Measurements from ENCODE around the gene WNT3A.
A peak's percentile ranks its signal among the peaks of the same experiment; 100 is the strongest.

Gene WNT3A

DNA sequence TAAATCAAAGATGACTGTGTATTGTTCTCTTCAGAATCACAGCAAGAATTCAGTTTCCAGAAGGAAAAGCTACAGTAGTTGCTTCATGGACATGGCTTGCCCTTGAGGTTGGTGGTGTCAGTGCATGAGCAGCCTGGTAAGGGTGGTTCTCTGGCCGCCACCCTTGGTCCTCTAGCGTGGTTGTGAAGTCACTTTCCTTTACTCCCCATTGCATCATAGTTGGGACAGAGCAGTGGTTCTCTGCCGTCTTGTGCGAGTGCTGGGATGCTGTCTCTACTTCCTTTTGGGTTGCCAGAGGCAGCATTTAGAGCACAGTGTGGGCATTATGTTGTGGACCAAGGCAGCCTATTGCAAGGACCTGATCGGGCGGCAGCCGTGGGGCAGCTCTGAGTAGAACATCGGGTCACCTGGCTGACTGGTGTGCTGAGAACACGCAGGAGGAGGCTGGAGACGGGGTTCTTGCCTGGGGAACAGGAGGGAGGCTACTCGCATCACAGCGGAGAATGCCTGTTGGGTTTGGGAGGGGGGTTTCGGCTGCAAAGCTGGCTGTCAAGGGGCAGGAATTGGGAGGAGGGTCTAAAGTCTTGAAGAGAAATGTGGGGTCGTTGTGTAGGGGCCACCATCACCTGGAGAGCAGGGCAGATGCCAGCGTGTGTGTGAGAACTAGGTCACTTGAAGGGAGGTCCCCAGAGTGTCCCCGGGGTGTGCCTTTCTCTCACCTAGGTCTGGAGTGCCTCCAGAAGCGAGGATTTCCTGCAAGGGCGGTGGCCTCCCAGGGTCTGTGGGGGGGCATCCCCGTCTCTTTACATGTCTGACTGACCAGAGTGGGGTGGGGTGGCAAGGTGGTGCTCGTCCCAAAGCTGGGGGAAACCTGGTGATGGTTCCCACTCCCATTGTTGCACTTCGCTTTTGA lies 82.0 kb downstream of the WNT3A start:
- no peak for DNase-seq

DNA sequence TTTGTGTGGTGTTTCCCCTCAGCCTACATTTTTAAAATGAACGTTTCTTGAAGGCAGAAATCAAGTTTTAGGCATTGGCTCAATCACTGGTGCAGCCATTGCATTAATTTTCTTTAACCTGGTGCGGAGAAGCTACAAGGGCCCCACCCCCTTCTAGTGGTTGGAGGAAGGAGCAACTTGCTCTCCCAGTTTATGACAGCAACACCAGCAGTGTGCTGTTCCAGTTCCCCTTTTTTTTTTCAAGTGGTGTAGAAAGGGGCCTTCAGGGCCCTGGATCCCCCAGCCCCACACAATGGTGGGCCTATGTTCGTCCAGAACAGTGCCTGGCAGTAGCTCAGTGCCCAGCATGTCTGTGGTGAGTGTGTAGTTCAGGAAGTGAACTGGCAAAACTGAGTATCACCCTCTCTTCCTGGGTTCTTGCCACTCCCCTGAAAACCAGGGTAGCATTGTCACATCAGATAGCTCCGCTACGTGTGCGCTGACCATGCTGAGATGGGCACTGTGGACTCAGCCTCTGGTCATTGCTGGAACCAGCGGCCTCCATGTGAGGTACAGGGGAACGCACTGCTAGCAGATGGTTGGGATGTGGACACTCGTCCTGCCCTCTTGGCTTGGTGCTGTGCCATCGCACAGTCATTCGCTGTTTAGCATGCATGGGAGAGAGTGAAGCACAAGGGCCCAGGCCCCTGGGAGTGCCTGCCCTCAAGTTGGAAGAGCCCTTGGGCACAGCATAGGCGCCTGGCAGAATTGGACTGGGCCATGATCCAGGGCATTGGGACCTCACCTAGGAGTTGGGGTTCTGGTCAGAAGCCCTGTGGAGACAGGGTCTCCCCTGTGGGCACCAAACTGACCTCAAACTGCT lies 83.0 kb downstream of the WNT3A start:
- DNase-seq, result no peak

DNA sequence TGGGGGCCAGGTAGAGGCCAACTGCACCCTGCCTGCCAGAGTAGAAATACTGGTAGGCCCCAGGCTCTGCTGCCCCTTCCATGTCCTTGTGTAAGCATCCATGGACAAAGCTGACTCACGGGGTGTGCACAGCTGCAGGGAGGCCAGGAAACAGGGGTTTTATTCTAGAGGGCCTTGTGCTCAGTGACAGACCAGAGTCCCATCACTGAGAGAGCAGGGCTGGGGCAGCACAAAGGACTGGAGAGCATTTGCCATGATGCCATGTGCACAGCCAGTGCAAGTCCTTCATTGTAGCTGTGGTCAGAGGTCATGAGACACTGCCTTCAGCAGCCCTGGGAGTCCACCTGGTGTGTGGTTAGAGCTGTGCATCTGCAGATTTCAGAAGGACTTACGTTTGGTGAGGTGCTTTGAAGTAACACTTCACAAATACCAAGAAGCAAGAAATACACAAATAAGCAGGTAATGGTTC lies 83.8 kb downstream of the WNT3A start:
- DNase-seq, result no peak

DNA sequence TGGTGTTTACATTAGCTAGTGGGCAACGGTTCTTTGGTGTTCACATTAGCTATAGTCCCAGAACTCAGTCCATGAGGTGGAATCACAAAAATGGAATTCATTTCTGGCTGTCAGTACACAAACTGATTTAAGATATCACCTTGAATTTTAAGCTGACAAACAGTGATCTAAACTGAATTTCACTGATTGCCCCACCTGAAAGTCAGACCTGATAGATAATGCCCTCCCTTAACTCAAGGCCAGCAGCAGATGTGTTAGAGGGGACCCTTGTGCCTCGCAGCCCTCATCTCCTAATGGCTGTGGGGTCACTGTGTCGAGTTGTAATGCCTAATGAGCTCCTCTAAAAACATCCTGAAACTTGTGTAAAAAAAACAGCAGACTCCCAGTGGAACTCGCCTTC lies 84.3 kb downstream of the WNT3A start:
- no peak for DNase-seq

DNA sequence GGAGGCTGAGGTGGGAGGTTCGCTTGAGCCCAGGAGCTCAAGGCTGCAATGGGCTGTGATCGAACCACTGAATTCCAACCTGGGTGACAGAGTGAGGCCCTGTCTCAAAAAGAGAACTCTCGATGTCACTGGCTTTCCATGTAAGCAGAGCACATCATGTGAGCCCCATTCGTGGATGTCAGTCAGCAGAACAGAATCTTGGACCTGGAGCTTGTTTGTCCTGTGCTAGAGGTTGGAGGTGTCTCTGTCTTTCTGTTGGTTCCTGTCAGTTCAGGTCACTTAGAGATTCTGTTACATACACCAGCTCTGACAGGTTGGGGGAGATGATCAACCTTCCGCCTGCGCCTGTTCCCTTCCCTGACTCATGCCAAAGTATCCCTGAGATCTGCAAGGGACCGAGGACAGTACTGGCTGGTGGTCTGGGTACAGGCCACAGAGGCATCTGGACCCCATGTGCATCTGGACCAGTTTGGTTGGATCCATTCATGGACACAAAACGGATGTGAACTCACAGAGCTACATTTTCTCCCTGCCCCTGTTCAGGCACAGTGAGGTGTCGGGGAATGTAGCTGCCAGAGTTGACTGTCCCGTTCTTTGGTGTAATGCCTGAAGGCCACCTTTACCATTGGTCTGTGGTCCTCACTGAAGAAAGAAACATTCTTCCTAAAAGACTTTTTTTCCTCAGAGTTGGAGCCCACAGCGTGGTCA lies 85.7 kb downstream of the WNT3A start:
- no peak for DNase-seq

DNA sequence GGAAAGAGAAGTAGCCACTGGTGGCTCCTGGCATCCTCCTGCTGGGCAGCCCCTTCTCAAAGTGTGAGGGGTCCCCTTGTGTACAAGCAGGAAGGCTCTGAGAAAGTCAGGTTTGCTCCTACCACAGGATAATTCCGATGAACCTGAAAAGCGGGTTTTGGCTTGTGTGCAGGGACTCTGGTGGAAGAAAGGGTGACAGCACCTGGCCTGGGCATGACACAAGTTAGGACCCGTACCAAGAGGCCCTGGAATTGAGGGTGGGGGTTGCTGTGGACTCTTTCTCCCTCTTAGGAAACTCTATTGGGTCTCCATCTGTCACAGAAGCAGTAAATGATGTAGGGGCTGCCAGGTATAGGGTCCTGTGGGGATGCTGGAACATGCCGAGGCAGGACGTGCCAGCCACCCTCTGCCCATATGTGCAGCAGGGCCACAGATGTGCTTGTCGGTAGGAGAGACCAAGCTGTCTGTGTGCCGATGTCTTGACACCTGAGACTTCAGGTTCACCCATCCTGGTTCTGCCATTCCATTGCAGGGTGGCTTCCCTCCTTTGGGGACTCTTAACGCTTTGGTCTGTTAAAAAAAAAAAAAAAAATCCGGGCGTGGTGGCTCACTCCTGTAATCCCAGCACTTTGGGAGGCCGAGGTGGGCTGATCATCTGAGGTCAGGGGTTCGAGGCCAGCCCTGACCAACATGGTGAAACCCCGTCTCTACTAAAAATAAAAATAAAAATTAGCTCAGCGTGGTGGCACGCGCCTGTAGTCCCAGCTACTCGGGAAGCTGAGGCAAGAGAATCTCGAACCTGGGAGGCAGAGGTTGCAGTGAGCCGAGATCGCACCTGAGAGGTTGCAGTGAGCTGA lies 86.5 kb downstream of the WNT3A start:
- no peak for DNase-seq

DNA sequence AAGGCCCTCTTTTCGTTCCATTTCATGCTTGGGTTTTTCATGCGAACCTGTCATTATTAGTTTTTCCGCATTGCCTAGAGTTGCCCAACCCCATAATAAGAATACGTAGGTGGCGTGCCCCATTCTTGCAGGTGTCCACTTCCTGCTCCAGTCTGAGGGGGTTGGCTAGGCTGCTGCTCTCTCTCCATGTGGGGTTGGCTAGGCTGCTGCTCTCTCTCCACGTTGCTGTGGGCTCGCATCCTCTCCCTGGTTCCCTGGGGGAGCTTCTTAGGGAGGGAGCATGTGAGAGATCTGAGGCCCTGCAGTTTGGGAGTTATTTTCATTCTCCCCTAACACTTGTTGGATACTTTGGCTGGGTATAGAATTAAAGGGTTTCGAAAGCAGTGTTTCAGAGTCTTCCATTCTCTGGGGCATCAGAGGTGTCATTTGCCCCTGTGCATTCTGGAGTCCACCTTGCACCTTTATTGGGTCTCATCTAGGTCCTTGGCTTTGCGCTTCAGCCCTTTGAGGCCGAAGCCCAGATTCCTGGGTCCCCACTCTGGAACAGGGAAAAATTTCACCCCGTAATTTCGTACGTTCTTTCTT lies 87.7 kb downstream of the WNT3A start:
- DNase-seq, result no peak

DNA sequence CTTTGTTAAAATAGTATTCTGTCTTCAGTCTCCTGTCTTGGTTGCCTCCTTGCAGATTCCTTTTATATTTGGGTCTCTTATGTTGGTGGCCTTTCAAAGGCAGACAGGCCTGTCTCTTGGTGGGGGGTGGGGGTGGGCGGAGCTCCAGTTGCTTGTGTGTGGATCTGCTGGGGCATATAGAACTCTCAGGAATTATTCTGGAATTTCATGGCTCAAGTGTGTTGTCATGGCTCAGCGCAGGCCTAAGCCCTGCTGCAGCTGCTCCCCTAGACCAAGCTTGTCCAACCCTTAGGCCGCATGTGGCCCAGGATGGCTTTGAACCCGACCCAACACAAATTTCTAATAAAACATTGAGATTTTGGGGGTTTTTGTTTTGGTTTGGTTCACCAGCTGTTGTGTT lies 88.4 kb downstream of the WNT3A start:
- no peak for DNase-seq

DNA sequence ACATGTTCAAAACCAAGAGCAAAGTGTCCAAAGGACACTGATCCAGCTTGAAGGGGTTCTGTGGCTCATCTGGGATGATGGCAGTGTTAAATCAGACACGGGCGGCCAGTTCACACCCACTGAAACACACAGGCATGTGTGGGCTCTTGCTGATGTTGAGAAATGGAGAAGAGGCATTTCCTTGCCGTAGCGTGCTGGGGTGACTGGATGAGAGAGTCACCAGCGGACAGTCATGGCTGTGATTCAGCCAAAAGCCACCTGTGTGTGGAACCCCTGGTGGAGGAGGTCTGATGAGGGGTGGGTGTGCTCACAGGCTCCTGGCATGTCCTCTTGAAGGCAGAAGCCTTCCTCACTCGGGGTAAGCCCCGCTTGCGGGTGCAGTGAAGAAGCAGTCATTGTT lies 89.1 kb downstream of the WNT3A start:
- no peak for DNase-seq

DNA sequence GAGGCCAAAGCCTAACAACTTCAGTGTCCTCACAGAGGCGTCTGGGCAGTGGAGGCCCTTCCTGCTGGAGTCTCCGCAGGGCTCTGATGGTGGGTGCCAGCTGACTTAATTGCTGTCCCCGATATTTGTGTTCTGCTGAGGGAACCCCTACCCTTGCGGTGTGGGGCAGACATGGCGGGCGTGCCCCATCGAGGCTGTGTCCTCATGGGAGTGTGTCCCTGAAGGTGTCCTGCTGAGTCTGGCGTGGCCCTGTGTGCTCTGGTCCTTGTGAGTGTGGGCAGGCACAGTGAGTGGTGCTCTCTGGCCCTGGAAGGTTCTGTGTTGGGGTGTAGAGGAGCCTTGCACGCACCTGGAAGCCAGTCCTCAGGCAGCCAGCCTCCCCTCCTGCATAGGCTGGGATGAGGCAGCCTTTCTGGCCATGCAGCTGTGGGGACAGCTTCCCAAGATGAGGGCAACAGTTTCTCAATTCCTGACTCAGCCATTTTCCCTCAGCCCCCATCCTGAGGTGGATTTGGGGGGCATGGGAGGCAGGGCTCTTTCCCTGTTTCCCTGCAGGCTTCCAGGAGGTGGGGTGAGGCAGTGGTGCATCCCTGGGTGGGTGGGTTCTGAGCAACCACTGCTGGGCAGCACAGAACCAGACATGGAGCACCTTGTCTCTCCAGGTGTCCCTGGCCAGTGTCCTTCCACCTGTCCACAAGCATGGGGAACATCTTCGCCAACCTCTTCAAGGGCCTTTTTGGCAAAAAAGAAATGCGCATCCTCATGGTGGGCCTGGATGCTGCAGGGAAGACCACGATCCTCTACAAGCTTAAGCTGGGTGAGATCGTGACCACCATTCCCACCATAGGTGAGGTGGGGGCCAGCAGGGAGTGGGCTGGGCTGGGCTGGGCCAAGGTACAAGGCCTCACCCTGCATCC lies 89.9 kb downstream of the WNT3A start:
- DNase-seq, result no peak

DNA sequence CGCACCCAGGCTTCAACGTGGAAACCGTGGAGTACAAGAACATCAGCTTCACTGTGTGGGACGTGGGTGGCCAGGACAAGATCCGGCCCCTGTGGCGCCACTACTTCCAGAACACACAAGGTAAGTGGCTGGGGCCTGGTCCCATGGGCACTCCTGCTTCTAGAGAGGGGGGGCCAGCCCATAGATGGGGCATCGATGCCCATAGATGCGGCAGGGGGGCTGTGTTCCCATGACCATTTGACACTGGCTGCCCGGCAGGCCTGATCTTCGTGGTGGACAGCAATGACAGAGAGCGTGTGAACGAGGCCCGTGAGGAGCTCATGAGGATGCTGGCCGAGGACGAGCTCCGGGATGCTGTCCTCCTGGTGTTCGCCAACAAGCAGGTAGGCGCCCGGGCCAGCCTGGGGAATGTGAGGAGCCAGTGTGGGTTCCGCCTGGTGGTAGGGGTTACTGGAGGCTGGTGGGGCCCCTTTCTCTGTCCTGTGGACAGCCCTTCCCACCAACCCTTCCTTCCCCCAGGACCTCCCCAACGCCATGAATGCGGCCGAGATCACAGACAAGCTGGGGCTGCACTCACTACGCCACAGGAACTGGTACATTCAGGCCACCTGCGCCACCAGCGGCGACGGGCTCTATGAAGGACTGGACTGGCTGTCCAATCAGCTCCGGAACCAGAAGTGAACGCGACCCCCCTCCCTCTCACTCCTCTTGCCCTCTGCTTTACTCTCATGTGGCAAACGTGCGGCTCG lies 90.7 kb downstream of the WNT3A start:
- no peak for DNase-seq

DNA sequence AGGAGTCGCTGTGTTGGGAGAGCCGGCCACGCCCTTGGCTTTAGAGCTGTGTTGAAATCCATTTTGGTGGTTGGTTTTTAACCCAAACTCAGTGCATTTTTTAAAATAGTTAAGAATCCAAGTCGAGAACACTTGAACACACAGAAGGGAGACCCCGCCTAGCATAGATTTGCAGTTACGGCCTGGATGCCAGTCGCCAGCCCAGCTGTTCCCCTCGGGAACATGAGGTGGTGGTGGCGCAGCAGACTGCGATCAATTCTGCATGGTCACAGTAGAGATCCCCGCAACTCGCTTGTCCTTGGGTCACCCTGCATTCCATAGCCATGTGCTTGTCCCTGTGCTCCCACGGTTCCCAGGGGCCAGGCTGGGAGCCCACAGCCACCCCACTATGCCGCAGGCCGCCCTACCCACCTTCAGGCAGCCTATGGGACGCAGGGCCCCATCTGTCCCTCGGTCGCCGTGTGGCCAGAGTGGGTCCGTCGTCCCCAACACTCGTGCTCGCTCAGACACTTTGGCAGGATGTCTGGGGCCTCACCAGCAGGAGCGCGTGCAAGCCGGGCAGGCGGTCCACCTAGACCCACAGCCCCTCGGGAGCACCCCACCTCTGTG lies 91.6 kb downstream of the WNT3A start:
- DNase-seq, result no peak

DNA sequence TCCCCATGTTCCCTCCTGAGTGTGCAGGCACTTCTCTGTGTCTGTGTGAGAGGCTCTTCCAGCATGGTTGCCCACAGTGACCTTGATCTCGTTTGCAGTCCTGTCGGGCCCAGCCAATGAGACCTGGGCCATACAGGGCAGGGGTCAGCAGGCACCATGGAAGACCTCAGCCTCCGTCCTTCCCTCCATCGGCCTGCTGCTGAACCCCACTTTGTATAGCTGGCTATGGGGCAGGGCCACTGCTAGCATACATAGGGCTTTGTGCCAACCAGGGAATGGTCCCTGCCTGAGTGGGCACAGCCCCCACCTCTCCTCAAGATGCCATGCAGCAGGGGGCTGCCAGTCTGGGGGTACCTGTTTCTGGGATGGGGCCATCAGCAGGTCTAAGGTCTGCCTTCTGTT lies 92.5 kb downstream of the WNT3A start:
- no peak for DNase-seq

DNA sequence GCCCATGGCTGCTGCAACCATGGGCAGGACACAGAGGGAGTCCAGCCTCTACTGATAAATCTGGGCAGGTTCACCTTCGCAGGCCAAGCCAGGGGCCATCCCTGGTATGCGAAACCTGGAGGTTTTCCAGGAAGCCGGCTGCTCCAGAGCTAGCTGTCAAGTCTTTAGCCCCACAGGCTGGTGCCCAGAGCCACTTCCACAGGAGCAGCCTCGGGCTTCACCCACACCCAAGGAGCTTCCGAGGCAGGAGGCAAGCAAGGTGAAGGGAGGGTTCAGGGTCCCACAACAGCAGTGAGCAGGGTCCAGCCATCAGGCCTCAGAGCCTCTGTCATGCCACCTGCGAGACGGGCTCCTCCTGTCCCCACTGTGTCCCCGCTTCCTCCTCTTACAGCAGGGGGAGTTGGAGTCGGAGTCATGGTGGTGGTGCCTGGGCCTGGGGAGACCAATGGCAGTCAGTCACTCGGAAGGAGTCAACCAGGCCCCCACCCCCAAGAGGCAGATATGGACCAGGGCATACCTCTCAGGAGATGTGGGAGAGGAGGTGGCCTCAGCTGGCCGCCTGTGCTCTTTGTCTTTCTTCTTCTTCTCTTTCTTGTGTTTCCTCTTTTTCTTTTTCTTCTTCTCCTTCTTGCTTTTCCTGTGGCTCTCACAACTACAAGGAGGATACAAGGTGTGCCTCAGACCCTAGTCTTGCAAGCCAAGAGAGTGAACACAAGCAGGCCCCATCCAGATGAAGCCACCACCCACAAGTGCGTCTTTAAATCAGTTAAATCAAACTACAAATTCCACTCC lies 94.2 kb downstream of the WNT3A start:
- no peak for DNase-seq

DNA sequence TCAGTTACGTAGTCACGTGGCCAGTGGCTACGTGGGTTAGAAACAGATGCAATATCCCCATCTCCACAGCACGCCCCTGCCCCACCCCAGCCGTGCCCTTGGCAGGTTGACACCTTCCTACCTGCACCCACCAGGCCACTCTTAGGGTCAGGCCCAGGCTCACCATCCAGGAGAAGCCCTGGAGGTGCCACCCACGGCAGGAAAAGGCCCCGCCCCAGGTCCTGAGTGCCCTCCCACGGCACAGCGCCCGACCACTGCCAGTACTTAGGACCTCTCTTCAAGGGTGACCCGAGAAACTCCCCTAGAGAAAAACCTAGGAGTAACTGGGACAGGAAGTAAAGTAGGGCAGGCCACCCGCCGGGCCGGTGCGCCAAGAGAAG lies 94.8 kb downstream of the WNT3A start:
- peak; percentile 43 for DNase-seq

DNA sequence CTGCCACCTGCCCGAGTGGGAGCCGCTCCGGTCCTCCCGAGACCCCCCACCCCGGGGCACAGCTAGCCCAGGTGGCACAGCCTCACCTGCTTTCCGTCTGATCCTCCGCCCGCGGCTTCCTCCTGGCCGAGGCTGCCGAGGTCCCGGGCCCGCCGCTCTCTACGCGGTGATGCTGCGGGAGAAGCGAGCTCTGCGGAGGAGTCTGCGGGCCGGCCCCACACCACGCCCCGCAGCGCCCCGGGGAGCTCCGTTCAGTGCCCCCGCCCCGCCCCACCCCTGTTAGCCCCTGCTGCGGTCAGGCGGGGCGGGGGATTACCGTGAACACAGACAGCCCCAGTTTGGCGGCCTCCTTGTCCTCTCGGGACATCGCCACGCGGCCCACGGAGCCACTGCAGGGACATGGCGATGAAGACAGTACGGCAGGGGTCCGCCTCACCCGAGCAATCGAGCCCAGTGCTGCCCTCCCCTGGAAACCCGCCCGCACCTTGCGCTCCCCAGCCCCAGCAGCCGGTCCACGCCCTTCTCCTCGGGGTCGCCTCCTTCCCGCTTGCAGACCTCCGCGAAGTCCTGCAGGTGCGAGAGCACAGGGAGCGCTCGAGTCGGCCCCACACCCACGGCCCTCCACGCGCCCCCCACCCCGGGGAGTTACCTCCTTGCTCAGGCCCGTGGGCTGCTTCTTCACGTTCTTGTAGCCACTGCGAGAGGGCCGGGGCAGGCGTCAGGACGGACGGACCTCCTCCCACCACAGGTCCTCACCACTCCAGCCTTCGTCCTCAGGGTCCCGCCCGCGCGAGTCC lies 95.4 kb downstream of the WNT3A start:
- peak; percentile 71 for DNase-seq

DNA sequence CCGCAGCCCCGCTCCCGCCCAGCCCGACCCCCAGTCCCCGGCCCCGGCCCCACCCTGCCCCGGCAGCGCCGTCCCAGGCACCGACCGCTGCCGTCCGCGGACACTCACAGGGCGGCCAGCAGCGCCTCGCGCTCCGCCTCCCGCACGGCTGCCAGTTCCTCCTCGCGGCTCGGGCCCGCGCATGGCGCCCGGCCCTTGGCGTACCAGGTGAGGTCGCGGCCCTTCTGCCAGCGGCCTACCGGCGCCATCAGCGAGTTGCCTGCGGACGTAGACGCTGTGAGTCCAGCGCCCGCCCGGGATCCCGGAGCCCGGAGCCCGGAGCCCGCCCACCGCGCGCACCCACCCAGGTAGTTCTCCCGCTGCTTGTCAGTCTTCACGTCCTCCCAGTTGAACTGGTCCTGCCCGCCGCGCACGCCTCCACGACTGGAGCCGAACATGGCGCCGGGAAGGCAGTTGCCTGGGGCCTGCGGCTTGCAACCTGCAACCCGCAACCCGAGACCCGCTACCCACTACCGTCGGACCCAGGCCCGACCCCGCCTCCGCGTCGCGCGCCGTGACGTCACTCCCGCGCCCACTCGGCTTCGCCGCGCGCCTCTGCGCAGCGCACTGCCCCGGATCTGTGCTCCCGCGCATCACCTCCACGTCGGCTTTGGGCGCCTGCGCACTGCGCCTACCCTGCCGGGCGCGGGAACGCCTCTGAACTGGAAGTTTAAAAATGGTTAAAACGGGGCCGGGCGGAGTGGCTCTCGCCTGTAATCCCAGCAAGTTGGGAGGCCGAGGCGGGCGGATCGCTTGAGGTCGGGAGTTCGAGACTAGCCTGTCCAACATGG lies 96.2 kb downstream of the WNT3A start, which contains the start of gene C1orf35:
TSS of gene C1orf35 (minus strand) at position 535 of the 830 bp plus-strand sequence. CDS start at position 437, 98 bp downstream.
- peak; percentile 95 for DNase-seq
